WERI-Rb-1 (cell line): ENCODE data around the gene LSAMP.

Source experiments
- DNase-seq: peaks from one replicate; pipeline ENCODE4 v3.0.0-alpha.2; 2020
- H3K27ac ChIP-seq: fragments of 250-450 bp; sonication (Bioruptor Pico); 2 replicates; pipeline ENCODE4 v1.5.1; 2020; ENCODE audit warnings: mild to moderate bottlenecking, moderate library complexity
- H3K27me3 ChIP-seq: fragments of 250-450 bp; sonication (Bioruptor Pico); 2 replicates; pipeline ENCODE4 v1.5.1; 2021; ENCODE audit warnings: mild to moderate bottlenecking, low read depth, moderate library complexity; ENCODE audit not compliant: insufficient read depth, severe bottlenecking
- H3K36me3 ChIP-seq: fragments of 250-450 bp; sonication (Bioruptor Pico); 2 replicates; pipeline ENCODE4 v1.5.1; 2020; ENCODE audit warnings: mild to moderate bottlenecking, moderate library complexity
- H3K4me3 ChIP-seq: 2 replicates; pipeline ENCODE4 v1.5.1; 2011; ENCODE audit warnings: low read depth, mild to moderate bottlenecking, control low read depth, low read length
- H3K9me3 ChIP-seq: fragments of 250-450 bp; sonication (Bioruptor Pico); 2 replicates; pipeline ENCODE4 v1.5.1; 2021; ENCODE audit warnings: mild to moderate bottlenecking, moderate library complexity; ENCODE audit not compliant: severe bottlenecking
- TF ChIP-seq, protein P1 (sequence below): IDR thresholded peaks from 2 replicates; pipeline ENCODE4 v1.5.1; 2011; ENCODE audit warnings: low read depth, mild to moderate bottlenecking, control low read depth, inconsistent platforms, low read length

Gene LSAMP

DNA sequence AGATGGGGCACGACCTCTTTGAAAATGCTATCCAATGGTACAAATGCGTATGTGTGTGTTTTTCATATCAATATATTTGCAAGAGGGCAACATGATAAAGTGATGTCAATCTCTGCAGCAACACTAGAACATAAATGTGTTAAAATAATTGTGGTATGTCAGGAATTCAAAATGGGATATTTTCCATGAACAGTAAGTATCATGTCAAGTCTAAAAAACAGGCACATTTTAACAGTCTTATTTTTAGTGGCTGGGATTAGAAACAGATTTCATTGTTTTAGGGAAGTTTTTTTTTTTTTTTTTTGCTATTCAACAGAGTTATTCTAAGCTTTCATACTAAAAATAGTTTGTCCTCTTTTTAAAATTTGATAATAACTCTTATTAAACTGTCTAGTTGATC is 612.2 kb downstream of the LSAMP start:
- Histone ChIP-seq H3K27me3 (no peaks in the 10 kb centered on the region), H3K9me3 (no peaks in the 10 kb centered on the region), H3K27ac (no peak overlapping the region), H3K36me3 (no peaks in the 10 kb centered on the region), H3K4me3 (no peak overlapping the region)
- TF ChIP-seq, protein P1, sequence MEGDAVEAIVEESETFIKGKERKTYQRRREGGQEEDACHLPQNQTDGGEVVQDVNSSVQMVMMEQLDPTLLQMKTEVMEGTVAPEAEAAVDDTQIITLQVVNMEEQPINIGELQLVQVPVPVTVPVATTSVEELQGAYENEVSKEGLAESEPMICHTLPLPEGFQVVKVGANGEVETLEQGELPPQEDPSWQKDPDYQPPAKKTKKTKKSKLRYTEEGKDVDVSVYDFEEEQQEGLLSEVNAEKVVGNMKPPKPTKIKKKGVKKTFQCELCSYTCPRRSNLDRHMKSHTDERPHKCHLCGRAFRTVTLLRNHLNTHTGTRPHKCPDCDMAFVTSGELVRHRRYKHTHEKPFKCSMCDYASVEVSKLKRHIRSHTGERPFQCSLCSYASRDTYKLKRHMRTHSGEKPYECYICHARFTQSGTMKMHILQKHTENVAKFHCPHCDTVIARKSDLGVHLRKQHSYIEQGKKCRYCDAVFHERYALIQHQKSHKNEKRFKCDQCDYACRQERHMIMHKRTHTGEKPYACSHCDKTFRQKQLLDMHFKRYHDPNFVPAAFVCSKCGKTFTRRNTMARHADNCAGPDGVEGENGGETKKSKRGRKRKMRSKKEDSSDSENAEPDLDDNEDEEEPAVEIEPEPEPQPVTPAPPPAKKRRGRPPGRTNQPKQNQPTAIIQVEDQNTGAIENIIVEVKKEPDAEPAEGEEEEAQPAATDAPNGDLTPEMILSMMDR: no peak
- no peak for DNase-seq

DNA sequence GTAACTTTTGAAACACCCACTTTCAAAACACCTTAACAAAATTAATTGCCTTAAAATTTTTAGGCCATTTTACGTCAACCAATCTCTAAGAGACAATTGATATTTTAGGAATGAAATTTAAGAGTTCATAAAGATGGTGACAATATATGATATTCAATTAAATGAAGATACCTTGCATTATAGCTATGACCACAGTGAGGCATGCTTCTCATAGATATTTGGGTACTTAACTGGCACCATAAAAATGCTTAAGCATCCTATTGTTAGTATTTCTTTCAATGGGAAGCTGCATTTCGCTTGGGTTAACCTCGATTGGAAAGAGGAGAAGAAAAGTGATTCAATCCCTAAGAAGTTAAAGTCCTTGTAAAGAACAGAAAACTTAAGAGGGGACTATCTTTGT is 613.0 kb downstream of the LSAMP start:
- no peaks in the 10 kb centered on the region for H3K27me3 ChIP-seq
- TF ChIP-seq, protein P1: no peak
- no peaks in the 10 kb centered on the region for H3K9me3 ChIP-seq
- DNase-seq: no peak
- H3K27ac ChIP-seq: no peak overlapping the region
- H3K4me3 ChIP-seq: no peak overlapping the region
- no peaks in the 10 kb centered on the region for H3K36me3 ChIP-seq

DNA sequence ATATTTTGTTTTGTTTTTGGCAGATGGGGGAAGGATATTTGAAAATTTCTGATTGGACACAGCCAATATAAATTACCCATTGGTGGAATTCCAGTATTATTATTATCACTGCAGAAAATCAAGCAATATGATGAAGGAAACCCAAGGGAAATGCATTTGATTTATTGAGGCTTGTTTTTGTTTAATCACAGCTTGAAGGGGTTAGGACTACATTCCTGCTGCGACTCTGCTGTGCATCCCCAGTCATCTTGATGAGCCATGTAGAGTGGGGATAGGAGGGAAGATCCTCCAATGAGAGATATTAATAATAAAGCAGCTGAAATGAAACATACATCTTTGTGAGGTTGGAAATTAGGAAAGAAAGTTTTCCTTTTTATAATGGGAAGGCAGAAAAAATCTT is 613.4 kb downstream of the LSAMP start:
- DNase-seq: no peak
- no peak overlapping the region for H3K4me3 ChIP-seq
- no peaks in the 10 kb centered on the region for H3K27me3 ChIP-seq
- H3K36me3 ChIP-seq: no peaks in the 10 kb centered on the region
- no peak overlapping the region for H3K27ac ChIP-seq
- H3K9me3 ChIP-seq: no peaks in the 10 kb centered on the region
- TF ChIP-seq, protein P1: no peak

DNA sequence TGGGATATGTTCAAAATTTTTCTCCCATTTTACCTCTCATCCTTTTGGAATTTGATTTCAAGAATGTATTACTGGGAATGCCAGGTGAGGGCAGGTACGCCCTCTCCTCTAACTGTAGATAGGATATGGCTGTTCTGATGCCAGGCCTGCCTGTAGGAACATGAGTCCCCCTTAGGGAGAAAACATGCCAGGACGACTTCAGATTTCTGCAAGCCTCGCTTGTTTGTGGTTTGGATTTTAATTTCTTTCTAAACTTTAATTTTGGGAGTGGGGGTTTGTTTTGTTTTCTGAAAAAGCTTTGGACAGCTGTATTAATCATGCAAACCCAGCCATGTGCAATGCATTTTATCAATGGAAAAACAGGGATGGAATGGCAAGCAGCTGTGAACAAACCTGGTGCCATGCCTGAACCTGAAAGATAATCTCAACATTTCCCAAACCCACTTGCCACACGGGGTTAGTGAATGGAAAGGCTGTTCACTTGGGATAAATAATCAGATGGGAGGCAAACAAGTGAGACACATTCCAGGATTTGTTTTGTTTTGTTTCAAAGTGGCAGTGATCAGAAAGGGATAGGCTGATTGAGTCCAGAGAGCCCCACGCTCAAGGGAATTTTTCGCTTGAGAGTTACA is 614.4 kb downstream of the LSAMP start:
- TF ChIP-seq, protein P1: no peak
- DNase-seq: no peak

DNA sequence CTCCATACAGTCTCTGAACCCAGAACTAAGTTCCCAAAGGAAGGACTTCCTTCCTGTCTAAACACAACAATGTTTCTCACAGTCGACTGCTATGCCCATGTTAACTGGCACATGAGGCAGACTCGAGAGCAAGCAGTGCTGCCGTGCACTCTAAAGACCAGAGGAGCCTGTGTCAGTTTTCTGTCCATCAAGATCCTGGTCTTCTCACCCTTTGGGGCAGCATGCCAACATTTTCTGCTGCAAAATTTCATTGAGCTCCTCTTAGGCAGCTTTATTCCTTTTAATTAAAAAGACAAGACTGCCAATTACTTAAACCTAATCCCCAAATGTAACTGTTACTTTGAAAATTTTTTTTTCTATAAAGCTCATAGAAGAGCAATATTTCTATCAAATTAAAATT is 616.9 kb downstream of the LSAMP start:
- Histone ChIP-seq H3K36me3 (no peaks in the 10 kb centered on the region), H3K27me3 (peaks cover 6% of the 10 kb centered on the region), H3K4me3 (no peak overlapping the region), H3K9me3 (no peaks in the 10 kb centered on the region), H3K27ac (no peak overlapping the region)
- TF ChIP-seq, protein P1: no peak
- DNase-seq: no peak

More for the DNA sequence above, 614.4 kb downstream of the LSAMP start:
- Histone ChIP-seq H3K27me3 (peaks cover 2% of the 10 kb centered on the region), H3K4me3 (no peak overlapping the region), H3K27ac (no peak overlapping the region), H3K36me3 (no peaks in the 10 kb centered on the region), H3K9me3 (no peaks in the 10 kb centered on the region)

DNA sequence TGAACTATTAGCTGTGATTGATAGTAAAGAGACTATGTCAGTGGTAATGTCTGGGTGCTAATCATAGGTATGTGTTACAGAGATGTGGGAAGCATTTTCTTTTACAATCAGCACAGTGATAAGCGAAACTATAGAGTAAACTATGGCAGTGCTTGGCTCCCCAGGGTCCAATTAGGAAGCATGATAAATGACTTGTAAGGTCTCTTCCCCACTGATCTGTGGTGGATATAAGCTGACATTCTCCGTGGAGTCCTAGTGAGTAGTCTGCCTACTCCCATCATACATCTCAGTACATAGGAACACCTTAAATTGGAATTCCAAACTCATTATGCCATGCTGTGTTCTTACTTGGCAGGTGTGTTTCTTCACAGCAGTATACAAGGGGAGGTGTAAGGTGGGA is 617.8 kb downstream of the LSAMP start:
- Histone ChIP-seq H3K27ac (no peak overlapping the region), H3K4me3 (no peak overlapping the region), H3K36me3 (no peaks in the 10 kb centered on the region), H3K27me3 (peaks cover 6% of the 10 kb centered on the region), H3K9me3 (no peaks in the 10 kb centered on the region)
- no peak for DNase-seq
- TF ChIP-seq, protein P1: no peak
